Activated CD4-positive, alpha-beta T cell treated with anti-CD3 and anti-CD28 coated beads, Interleukin-2, amount 10 ng/mL, durations not matched to agents 24 days and 14 days (primary cell): ENCODE results near the gene PDE5A. TPM values are rescaled to one million over a fixed set of nuclear protein-coding genes. Genes with fewer than 3 reads are reported as not detected.
"Not testable (repeated sequence)": the region's sequence is repeated elsewhere in the genome, so short reads cannot be mapped to it uniquely, and the experiment has no call there.

Experiments
- DNase-seq: peaks from one replicate; pipeline ENCODE4 v3.0.0; 2022
- H3K27ac Mint-ChIP-seq: one replicate; pipeline ENCODE4 v1.8.0; 2022; ENCODE audit warnings: mild to moderate bottlenecking, mixed read lengths
- H3K27me3 Mint-ChIP-seq: one replicate; pipeline ENCODE4 v1.8.0; 2022; ENCODE audit warnings: mixed read lengths
- H3K36me3 Mint-ChIP-seq: one replicate; pipeline ENCODE4 v1.8.0; 2022; ENCODE audit warnings: low read depth, mild to moderate bottlenecking, mixed read lengths
- H3K4me1 Mint-ChIP-seq: one replicate; pipeline ENCODE4 v1.8.0; 2021; ENCODE audit warnings: mixed read lengths
- H3K4me3 Mint-ChIP-seq: one replicate; pipeline ENCODE4 v1.8.0; 2022; ENCODE audit warnings: mild to moderate bottlenecking, moderate library complexity, mixed read lengths
- H3K9me3 Mint-ChIP-seq: one replicate; pipeline ENCODE4 v1.8.0; 2021; ENCODE audit warnings: mixed read lengths
- intact Hi-C: fragments of 100-400 bp; cut with micrococcal nuclease; formaldehyde crosslinking; loops from one replicate; pipeline ENCODE4 v1.15.1; 2023
- total RNA-seq: library from RNA; stranded (reverse); gene quantifications from 2 replicates; pipeline ENCODE4 v1.2.3, GENCODE V29; 2022

The PDE5A gene
- total RNA-seq, 1 donor from 2014 or later: not detected

GRCh38 chr4:119657111-119657611, 28.6 kb upstream of the PDE5A start:
- no peak for DNase-seq
- intact Hi-C loops: no loop called here
- H3K27me3 Mint-ChIP-seq: peaks cover 4% of the 10 kb centered on the region
- H3K9me3 Mint-ChIP-seq: no peaks in the 10 kb centered on the region
- no peaks in the 10 kb centered on the region for H3K4me1 Mint-ChIP-seq
- H3K27ac Mint-ChIP-seq: no peak overlapping the region
- H3K36me3 Mint-ChIP-seq: no peaks in the 10 kb centered on the region
- no peak overlapping the region for H3K4me3 Mint-ChIP-seq

- no peaks in the 10 kb centered on the region for H3K9me3 Mint-ChIP-seq
- no peak for DNase-seq
- H3K4me1 Mint-ChIP-seq: no peaks in the 10 kb centered on the region
- no peak overlapping the region for H3K27ac Mint-ChIP-seq
- intact Hi-C loops: no loop called here
- no peak overlapping the region for H3K4me3 Mint-ChIP-seq
- H3K27me3 Mint-ChIP-seq: peaks cover 3% of the 10 kb centered on the region
- H3K36me3 Mint-ChIP-seq: no peaks in the 10 kb centered on the region
Observed at GRCh38 chr4:119656342-119656741, 27.7 kb upstream of the PDE5A start.

- intact Hi-C loops: no loop called here
- no peak overlapping the region for H3K27ac Mint-ChIP-seq
- no peak overlapping the region for H3K4me3 Mint-ChIP-seq
- H3K36me3 Mint-ChIP-seq: no peaks in the 10 kb centered on the region
- H3K4me1 Mint-ChIP-seq: no peaks in the 10 kb centered on the region
- no peaks in the 10 kb centered on the region for H3K9me3 Mint-ChIP-seq
- no peak for DNase-seq
- H3K27me3 Mint-ChIP-seq: peaks cover 1% of the 10 kb centered on the region
Observed at GRCh38 chr4:119655111-119655837, 26.7 kb upstream of the PDE5A start.

- H3K4me1 Mint-ChIP-seq: no peaks in the 10 kb centered on the region
- no peak overlapping the region for H3K4me3 Mint-ChIP-seq
- intact Hi-C loops: no loop called here
- no peaks in the 10 kb centered on the region for H3K36me3 Mint-ChIP-seq
- H3K27me3 Mint-ChIP-seq: peaks cover 4% of the 10 kb centered on the region
- DNase-seq: no peak
- H3K9me3 Mint-ChIP-seq: no peaks in the 10 kb centered on the region
- H3K27ac Mint-ChIP-seq: no peak overlapping the region
Observed at GRCh38 chr4:119653990-119654389, 25.4 kb upstream of the PDE5A start.

GRCh38 chr4:119652998-119653397, 24.4 kb upstream of the PDE5A start:
- no peak overlapping the region for H3K27ac Mint-ChIP-seq
- no peaks in the 10 kb centered on the region for H3K36me3 Mint-ChIP-seq
- H3K27me3 Mint-ChIP-seq: peaks cover 4% of the 10 kb centered on the region
- H3K4me3 Mint-ChIP-seq: no peak overlapping the region
- intact Hi-C loops: no loop called here
- no peaks in the 10 kb centered on the region for H3K9me3 Mint-ChIP-seq
- no peaks in the 10 kb centered on the region for H3K4me1 Mint-ChIP-seq
- no peak for DNase-seq

- Mint-ChIP-seq H3K9me3 (no peaks in the 10 kb centered on the region), H3K27me3 (peaks cover 4% of the 10 kb centered on the region), H3K36me3 (no peaks in the 10 kb centered on the region), H3K4me1 (no peaks in the 10 kb centered on the region), H3K27ac (no peak overlapping the region), H3K4me3 (no peak overlapping the region)
- intact Hi-C loops: no loop called here
- DNase-seq: no peak
Observed at GRCh38 chr4:119648398-119648797, 19.8 kb upstream of the PDE5A start.

- Mint-ChIP-seq H3K27me3 (peaks cover 4% of the 10 kb centered on the region), H3K4me3 (no peak overlapping the region), H3K9me3 (no peaks in the 10 kb centered on the region), H3K36me3 (no peaks in the 10 kb centered on the region), H3K4me1 (no peaks in the 10 kb centered on the region), H3K27ac (no peak overlapping the region)
- DNase-seq: no peak
- intact Hi-C loops: no loop called here
Observed at GRCh38 chr4:119647558-119647957, 19.0 kb upstream of the PDE5A start.

- H3K27ac Mint-ChIP-seq: no peak overlapping the region
Observed at GRCh38 chr4:119646347-119647071, 17.9 kb upstream of the PDE5A start.

GRCh38 chr4:119643306-119644042, 14.9 kb upstream of the PDE5A start:
- Mint-ChIP-seq H3K27ac (no peak overlapping the region), H3K36me3 (no peaks in the 10 kb centered on the region), H3K9me3 (no peaks in the 10 kb centered on the region), H3K4me1 (no peaks in the 10 kb centered on the region), H3K27me3 (peaks cover 3% of the 10 kb centered on the region), H3K4me3 (no peak overlapping the region)
- DNase-seq: no peak
- intact Hi-C loops: no loop called here

More at GRCh38 chr4:119646347-119647071, 17.9 kb upstream of the PDE5A start:
- no peak for DNase-seq
- Mint-ChIP-seq H3K36me3 (no peaks in the 10 kb centered on the region), H3K9me3 (no peaks in the 10 kb centered on the region), H3K4me1 (no peaks in the 10 kb centered on the region), H3K27me3 (peaks cover 4% of the 10 kb centered on the region), H3K4me3 (no peak overlapping the region)
- intact Hi-C loops: no loop called here

- Mint-ChIP-seq H3K27me3 (peaks cover 6% of the 10 kb centered on the region), H3K4me1 (no peaks in the 10 kb centered on the region), H3K9me3 (no peaks in the 10 kb centered on the region), H3K4me3 (no peak overlapping the region), H3K27ac (no peak overlapping the region), H3K36me3 (no peaks in the 10 kb centered on the region)
- intact Hi-C loops: no loop called here
- no peak for DNase-seq
Observed at GRCh38 chr4:119641765-119642164, 13.2 kb upstream of the PDE5A start.

GRCh38 chr4:119638359-119638758, 9.8 kb upstream of the PDE5A start:
- no peaks in the 10 kb centered on the region for H3K4me1 Mint-ChIP-seq
- H3K4me3 Mint-ChIP-seq: no peak overlapping the region
- no peak overlapping the region for H3K27ac Mint-ChIP-seq
- no peaks in the 10 kb centered on the region for H3K36me3 Mint-ChIP-seq
- H3K27me3 Mint-ChIP-seq: peaks cover 13% of the 10 kb centered on the region
- H3K9me3 Mint-ChIP-seq: no peaks in the 10 kb centered on the region
- intact Hi-C loops: no loop called here
- no peak for DNase-seq

- DNase-seq, intact Hi-C loops, H3K9me3 Mint-ChIP-seq, H3K4me3 Mint-ChIP-seq, H3K36me3 Mint-ChIP-seq, H3K27ac Mint-ChIP-seq, H3K4me1 Mint-ChIP-seq: not testable (repeated sequence)
- peaks cover 19% of the 10 kb centered on the region for H3K27me3 Mint-ChIP-seq
Observed at GRCh38 chr4:119636851-119637250, 8.2 kb upstream of the PDE5A start.

- no peaks in the 10 kb centered on the region for H3K9me3 Mint-ChIP-seq
- peaks cover 14% of the 10 kb centered on the region for H3K4me1 Mint-ChIP-seq
- H3K4me3 Mint-ChIP-seq: no peak overlapping the region
- H3K27ac Mint-ChIP-seq: no peak overlapping the region
- H3K36me3 Mint-ChIP-seq: no peaks in the 10 kb centered on the region
- intact Hi-C loops: no loop called here
- peaks cover 44% of the 10 kb centered on the region for H3K27me3 Mint-ChIP-seq
- DNase-seq: no peak
Observed at GRCh38 chr4:119632216-119632615, 3.6 kb upstream of the PDE5A start.

GRCh38 chr4:119629142-119629471, 503 bp upstream of the PDE5A start:
- Mint-ChIP-seq H3K9me3 (no peaks in the 10 kb centered on the region), H3K4me3 (peak overlapping the region; percentile 89), H3K4me1 (peaks cover 20% of the 10 kb centered on the region), H3K36me3 (no peaks in the 10 kb centered on the region), H3K27ac (no peak overlapping the region), H3K27me3 (peaks cover 64% of the 10 kb centered on the region)
- no peak for DNase-seq
- intact Hi-C loops: loop anchor here (1.0 to 10.0 kb wide), 4 partner anchors 72 to 646 kb away; no protein-coding TSS in a partner anchor
